Neural cell (in vitro differentiated cells): ENCODE data around the gene LRRC8E.

ENCODE experiments used
- EP300 ChIP-seq: fragments of 450-650 bp; conservative IDR thresholded peaks from 2 replicates; pipeline ENCODE4 v1.6.1; 2014; ENCODE audit warnings: antibody characterized with exemption, mild to moderate bottlenecking, moderate library complexity; ENCODE audit not compliant: poor library complexity, severe bottlenecking
- POLR2AphosphoS5 ChIP-seq: IDR thresholded peaks from 2 replicates; pipeline ENCODE4 v1.6.1; 2012
- RAD21 ChIP-seq: fragments of 450-650 bp; conservative IDR thresholded peaks from 2 replicates; pipeline ENCODE4 v1.6.1; 2014; ENCODE audit warnings: antibody characterized with exemption, mild to moderate bottlenecking, moderate library complexity
- REST ChIP-seq: IDR thresholded peaks from 2 replicates; pipeline ENCODE4 v1.6.1; 2012; ENCODE audit warnings: borderline replicate concordance
- TF ChIP-seq, protein P1 (sequence below): fragments of 450-650 bp; IDR thresholded peaks from 2 replicates; pipeline ENCODE4 v1.5.1; 2014; ENCODE audit warnings: antibody characterized with exemption, mild to moderate bottlenecking, moderate library complexity; ENCODE audit not compliant: poor library complexity, severe bottlenecking

GRCh38 chr19:7860714-7861618, 27.3 kb upstream of the LRRC8E start:
- TF ChIP-seq, protein P1, sequence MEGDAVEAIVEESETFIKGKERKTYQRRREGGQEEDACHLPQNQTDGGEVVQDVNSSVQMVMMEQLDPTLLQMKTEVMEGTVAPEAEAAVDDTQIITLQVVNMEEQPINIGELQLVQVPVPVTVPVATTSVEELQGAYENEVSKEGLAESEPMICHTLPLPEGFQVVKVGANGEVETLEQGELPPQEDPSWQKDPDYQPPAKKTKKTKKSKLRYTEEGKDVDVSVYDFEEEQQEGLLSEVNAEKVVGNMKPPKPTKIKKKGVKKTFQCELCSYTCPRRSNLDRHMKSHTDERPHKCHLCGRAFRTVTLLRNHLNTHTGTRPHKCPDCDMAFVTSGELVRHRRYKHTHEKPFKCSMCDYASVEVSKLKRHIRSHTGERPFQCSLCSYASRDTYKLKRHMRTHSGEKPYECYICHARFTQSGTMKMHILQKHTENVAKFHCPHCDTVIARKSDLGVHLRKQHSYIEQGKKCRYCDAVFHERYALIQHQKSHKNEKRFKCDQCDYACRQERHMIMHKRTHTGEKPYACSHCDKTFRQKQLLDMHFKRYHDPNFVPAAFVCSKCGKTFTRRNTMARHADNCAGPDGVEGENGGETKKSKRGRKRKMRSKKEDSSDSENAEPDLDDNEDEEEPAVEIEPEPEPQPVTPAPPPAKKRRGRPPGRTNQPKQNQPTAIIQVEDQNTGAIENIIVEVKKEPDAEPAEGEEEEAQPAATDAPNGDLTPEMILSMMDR = no peak
- no peak for TF ChIP-seq EP300
- no peak for TF ChIP-seq REST
- TF ChIP-seq POLR2AphosphoS5 = no peak
- TF ChIP-seq RAD21 = no peak
